Psoas muscle (tissue), 8 donors: ENCODE data around the gene MFSD6. TPM values are rescaled to one million over a fixed set of nuclear protein-coding genes. Genes with fewer than 3 reads are reported as not detected.

Experiments
- ATAC-seq, 4 donors: fragments of 200-7000 bp; cut with Tn5 transposase; one replicate each; pipeline ENCODE4 v1.9.1; 2020; ENCODE audit warnings: moderate library complexity in 3 of 4, mild to moderate bottlenecking in 2 of 4
- DNase-seq, 2 donors: peaks; one replicate each; pipeline ENCODE4 v3.0.0-alpha.2; 2020
- H3K27ac ChIP-seq: fragments of 200-600 bp; one replicate; pipeline ENCODE4 v1.8.0; 2022
- H3K27me3 ChIP-seq, 3 donors: fragments of 200-600 bp in 1 of 3; one replicate each; pipeline versions ENCODE4 v1.6.1 to v1.8.0; 2013 to 2022; ENCODE audit warnings: low read length in 2 of 3, mild to moderate bottlenecking in 2 of 3, moderate library complexity in 1 of 3; ENCODE audit not compliant: insufficient read depth in 3 of 3
- H3K36me3 ChIP-seq, 2 donors: fragments of 200-600 bp in 1 of 2; one replicate each; pipeline versions ENCODE4 v1.6.1 to v1.8.0; 2013 to 2022; ENCODE audit warnings: low read depth in 1 of 2, mild to moderate bottlenecking in 1 of 2, moderate library complexity in 1 of 2; ENCODE audit not compliant: insufficient read depth in 1 of 2
- H3K4me1 ChIP-seq: fragments of 200-600 bp; one replicate; pipeline ENCODE4 v1.8.0; 2022
- H3K4me3 ChIP-seq: fragments of 200-600 bp; one replicate; pipeline ENCODE4 v1.8.0; 2022; ENCODE audit warnings: mild to moderate bottlenecking
- H3K9me3 ChIP-seq: fragments of 200-600 bp; one replicate; pipeline ENCODE4 v1.8.0; 2022
- WGBS, 3 donors: extraction: QIAGEN DNeasy Blood & Tissue Kit; methylation state at CpG; one replicate each; pipeline versions ENCODE4 v1.1.6 to v1.1.7; 2013; 5-methylcytosine and 5-hydroxymethylcytosine counted together
- intact Hi-C, 2 donors: fragments of 100-400 bp; cut with DNase I; formaldehyde crosslinking; loops; one replicate each; pipeline versions ENCODE4 v1.11.0 to v1.14.2; 2022
- polyA plus RNA-seq, 3 donors: library from polyadenylated mRNA; stranded (reverse); fragments of 200-250 nt; gene quantifications; one replicate each; pipeline ENCODE4 v1.2.3, GENCODE V29; 2013
- total RNA-seq, 4 donors: library from RNA; stranded (reverse); fragmentation: NEBNext Ultra II Directional in 2 of 4; extraction: Animal tissue kit (Norgen Biotek cat#: 25700) in 2 of 4; gene quantifications; one replicate each; pipeline versions ENCODE4 v1.2.1 to v1.2.4, GENCODE V29; 2021 to 2023
- TF ChIP-seq, protein P1 (sequence below): fragments of 200-600 bp; IDR thresholded peaks from one replicate; pipeline ENCODE4 v1.8.0; 2022; ENCODE audit warnings: antibody characterized with exemption
- donor health status: healthy with polysubstance abuse.
- donor health status: DM: no; HTN: no; CAD: no; lungs with moderate emphysema.
- donor health status: Bipolar disorder and iron deficiency.
- donor health status: healthy.
- donor health status: DM: yes; HTN: yes; CAD: no.
- donor health status: DM: no; HTN: no; CAD: no.
- donor health status: DM: no; HTN: no; CAD: no.
- donor health status: DM: yes; HTN: yes; CAD: no.

MFSD6 gene
- total and polyA plus RNA-seq, 7 donors, result 2.6 to 9.4 (median 5.0) TPM

DNA sequence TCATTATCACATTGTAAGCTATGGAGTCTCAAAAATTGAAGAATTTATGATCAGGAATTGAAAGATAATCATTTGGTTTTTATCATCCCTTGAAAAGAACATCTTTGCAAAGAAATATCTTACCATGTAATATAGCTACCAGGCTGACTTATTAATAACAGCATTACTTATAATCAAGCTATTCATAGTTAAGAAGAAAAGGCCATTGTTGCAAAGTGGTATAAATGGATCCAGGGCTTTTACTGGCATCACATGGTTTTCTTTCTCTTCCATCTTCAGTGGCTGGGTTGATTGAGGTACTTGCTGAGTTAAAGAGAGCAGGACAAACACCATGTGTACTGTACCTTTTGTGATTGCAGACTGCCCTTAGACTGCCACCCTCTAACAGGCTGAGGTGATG is 39.6 kb downstream of the MFSD6 start:
- DNase-seq, result no peak
- Histone ChIP-seq H3K36me3 (no peaks in the 10 kb centered on the region), H3K9me3 (no peaks in the 10 kb centered on the region), H3K4me3 (no peak overlapping the region), H3K27ac (no peak overlapping the region), H3K27me3 (no peaks in the 10 kb centered on the region), H3K4me1 (no peaks in the 10 kb centered on the region)
- ATAC-seq, result no peak
- TF ChIP-seq, protein P1, sequence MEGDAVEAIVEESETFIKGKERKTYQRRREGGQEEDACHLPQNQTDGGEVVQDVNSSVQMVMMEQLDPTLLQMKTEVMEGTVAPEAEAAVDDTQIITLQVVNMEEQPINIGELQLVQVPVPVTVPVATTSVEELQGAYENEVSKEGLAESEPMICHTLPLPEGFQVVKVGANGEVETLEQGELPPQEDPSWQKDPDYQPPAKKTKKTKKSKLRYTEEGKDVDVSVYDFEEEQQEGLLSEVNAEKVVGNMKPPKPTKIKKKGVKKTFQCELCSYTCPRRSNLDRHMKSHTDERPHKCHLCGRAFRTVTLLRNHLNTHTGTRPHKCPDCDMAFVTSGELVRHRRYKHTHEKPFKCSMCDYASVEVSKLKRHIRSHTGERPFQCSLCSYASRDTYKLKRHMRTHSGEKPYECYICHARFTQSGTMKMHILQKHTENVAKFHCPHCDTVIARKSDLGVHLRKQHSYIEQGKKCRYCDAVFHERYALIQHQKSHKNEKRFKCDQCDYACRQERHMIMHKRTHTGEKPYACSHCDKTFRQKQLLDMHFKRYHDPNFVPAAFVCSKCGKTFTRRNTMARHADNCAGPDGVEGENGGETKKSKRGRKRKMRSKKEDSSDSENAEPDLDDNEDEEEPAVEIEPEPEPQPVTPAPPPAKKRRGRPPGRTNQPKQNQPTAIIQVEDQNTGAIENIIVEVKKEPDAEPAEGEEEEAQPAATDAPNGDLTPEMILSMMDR, result no peak
- intact Hi-C loops, result no loop called here

DNA sequence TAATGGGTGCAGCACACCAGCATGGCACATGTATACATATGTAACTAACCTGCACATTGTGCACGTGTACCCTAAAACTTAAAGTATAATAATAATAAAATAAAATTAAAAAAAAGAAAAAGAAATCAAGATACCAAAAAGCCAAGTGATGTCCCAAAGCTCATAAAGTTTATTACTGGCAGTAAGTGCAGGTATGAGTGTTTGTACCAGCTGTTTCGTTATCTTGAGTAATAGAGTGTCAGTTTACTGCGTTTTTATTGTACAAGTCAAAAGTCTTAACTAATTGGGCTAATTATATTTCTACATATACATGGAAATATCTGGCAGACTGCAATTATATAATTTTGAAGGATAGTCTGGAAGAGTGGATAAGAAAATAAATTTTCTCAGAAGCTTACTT is 41.8 kb downstream of the MFSD6 start:
- H3K4me3 ChIP-seq, result no peak overlapping the region
- H3K4me1 ChIP-seq, result no peaks in the 10 kb centered on the region
- 92 to 100% (median 96%) methylated on average over 3 of the region's 3 CpGs for WGBS, 3 donors
- TF ChIP-seq, protein P1, result no peak
- intact Hi-C loops, result no loop called here
- no peaks in the 10 kb centered on the region for H3K9me3 ChIP-seq
- H3K27me3 ChIP-seq, result no peaks in the 10 kb centered on the region
- H3K36me3 ChIP-seq, result no peaks in the 10 kb centered on the region
- no peak overlapping the region for H3K27ac ChIP-seq
- DNase-seq (no peak), ATAC-seq (no peak)

DNA sequence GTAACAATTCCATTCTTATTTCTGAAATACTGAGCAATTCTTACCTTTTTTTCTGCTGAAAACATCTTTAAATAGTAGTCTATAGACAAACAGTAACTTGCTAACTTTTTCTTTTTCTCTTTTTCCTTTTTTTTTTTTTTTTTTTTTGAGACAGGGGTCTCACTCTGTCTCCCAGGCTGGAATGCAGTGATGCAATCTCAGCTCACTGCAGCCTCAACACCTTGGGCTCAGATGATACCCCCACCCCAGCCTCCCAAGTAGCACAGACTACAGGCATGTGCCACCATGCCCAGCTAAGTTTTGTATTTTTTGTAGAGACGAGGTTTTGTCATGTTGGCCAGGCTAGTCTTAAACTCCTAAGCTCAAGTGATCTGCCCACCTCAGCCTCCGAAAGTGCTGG is 42.2 kb downstream of the MFSD6 start:
- no peak for DNase-seq
- no peaks in the 10 kb centered on the region for H3K27me3 ChIP-seq
- no peak for ATAC-seq
- no peaks in the 10 kb centered on the region for H3K4me1 ChIP-seq
- no peak overlapping the region for H3K27ac ChIP-seq
- TF ChIP-seq, protein P1, result no peak
- H3K4me3 ChIP-seq, result no peak overlapping the region
- WGBS, 3 donors, result 97 to 99% (median 97%) methylated on average over 2 of the region's 2 CpGs
- H3K9me3 ChIP-seq, result no peaks in the 10 kb centered on the region
- intact Hi-C loops, result no loop called here
- H3K36me3 ChIP-seq, result no peaks in the 10 kb centered on the region

DNA sequence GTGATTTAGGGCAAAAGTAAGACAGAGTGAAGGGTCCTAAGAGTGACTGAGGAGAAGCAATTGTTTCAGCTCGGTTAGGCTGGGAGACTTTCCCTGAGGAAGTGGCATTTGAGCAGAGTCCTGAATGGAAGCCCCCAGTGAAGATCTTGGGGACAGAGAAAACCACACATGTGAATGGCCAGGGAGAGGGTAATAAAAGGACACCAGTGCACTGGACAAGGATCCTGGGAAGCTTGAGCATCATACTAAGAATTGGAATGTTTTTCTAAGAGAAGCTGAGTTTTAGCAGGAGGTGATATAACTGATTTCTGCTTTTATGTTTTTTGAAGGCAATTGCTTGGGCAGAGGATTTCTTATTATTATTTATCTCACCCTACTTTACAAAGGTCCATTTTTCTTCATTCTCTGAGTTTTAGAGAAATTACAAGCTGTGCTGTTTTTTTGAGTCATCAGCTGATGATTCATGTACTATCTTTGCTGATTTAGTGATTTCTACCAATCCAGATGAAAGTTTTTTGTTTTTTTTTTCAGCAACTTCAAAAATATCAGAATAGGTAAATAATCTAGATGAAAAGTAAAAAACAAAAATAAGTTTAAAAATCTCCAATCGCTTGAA is 43.5 kb downstream of the MFSD6 start:
- 76 to 83% (median 78%) methylated on average over 2 of the region's 2 CpGs for WGBS, 3 donors
- no peaks in the 10 kb centered on the region for H3K4me1 ChIP-seq
- TF ChIP-seq, protein P1, result no peak

DNA sequence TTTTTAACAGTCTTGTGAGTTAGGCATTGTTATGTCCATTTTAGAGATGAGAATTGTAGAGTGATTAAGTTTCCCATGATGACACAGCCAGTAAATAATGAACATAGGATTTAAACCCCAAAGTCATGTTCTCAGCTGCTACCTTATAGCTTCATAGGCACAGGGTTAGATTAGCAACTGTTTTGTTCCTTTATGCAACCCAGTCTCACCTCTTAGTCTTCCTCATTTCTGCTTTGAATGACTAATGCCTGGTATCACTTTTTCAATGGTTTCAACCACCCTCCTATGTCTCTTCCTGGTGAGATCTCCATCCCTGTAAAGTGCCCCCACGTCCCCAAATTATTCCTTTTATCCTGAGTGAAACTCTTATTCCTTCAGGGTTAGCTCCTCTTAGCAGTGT is 44.3 kb downstream of the MFSD6 start:
- intact Hi-C loops, result no loop called here
- no peaks in the 10 kb centered on the region for H3K9me3 ChIP-seq
- no peak overlapping the region for H3K27ac ChIP-seq
- no peaks in the 10 kb centered on the region for H3K36me3 ChIP-seq
- DNase-seq (no peak), ATAC-seq (no peak)
- TF ChIP-seq, protein P1, result no peak
- H3K4me3 ChIP-seq, result no peak overlapping the region
- WGBS, 3 donors, result 70 to 91% (median 85%) methylated on average over 1 of the region's 1 CpG
- no peaks in the 10 kb centered on the region for H3K4me1 ChIP-seq
- H3K27me3 ChIP-seq, result no peaks in the 10 kb centered on the region

More for the DNA sequence above, 43.5 kb downstream of the MFSD6 start:
- no peak for ATAC-seq
- H3K4me3 ChIP-seq, result no peak overlapping the region
- no peaks in the 10 kb centered on the region for H3K9me3 ChIP-seq
- intact Hi-C loops, result no loop called here
- H3K27ac ChIP-seq, result no peak overlapping the region
- DNase-seq, result no peak
- no peaks in the 10 kb centered on the region for H3K27me3 ChIP-seq
- H3K36me3 ChIP-seq, result no peaks in the 10 kb centered on the region
